Breast epithelium (tissue), 3 donors: ENCODE measurements around the gene MAPKAPK3.

Experiments used
- CTCF ChIP-seq, 3 donors: fragments of 450-650 bp; IDR thresholded peaks; one replicate each; pipeline ENCODE4 v1.5.1; 2016 to 2017; ENCODE audit warnings: antibody characterized with exemption in 3 of 3, mild to moderate bottlenecking in 3 of 3, moderate library complexity in 3 of 3
- POLR2A ChIP-seq: fragments of 450-650 bp; IDR thresholded peaks from one replicate; pipeline ENCODE4 v1.6.1; 2016; ENCODE audit warnings: antibody characterized with exemption, mild to moderate bottlenecking, moderate library complexity
- POLR2AphosphoS5 ChIP-seq, 3 donors: sonication (generic); formaldehyde crosslinking; IDR thresholded peaks; one replicate each; pipeline ENCODE4 v1.6.1; 2017; ENCODE audit warnings: antibody characterized with exemption in 3 of 3

DNA sequence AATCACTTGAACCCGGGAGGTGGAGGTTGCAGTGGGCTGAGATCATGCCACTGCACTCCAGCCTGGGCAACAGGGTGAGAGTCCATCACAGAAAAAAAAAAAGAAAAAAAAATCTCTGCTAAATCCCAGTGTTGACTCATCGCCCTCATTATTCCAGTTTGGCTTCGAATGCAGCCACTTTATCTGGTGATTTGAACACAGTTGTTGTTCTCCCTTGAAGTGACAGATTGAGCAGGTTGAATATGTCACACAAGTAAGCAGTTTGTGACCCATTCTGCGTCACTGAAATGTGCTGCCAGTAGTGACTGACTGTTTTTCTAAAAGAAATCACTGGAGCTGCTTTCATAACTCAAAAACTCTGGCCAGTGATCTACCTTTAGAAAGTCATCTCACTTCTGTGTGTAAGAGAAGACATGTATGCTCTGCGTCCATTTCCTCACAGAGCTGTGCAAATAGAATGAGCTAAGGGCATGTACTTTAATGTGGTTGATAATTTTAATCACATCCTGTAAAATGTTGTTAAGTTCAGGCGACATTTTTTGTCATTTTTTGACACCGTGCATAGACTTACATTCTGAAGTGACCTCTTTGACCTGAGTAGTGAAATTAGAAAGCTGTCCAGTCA lies 70.3 kb downstream of the MAPKAPK3 start:
- TF ChIP-seq CTCF (IDR thresholded peaks at IDR 0.05) (no peak), POLR2AphosphoS5 (IDR thresholded peaks at IDR 0.05) (no peak), POLR2A (no peak)
